H1 (cell line): Measurements from ENCODE around the gene ZNF584. TPM values are rescaled to one million over a fixed set of nuclear protein-coding genes. Genes with fewer than 3 reads are reported as not detected.

Experiments used
- ASH2L ChIP-seq: fragments of 200-600, 300-600 bp; sonication (generic); IDR thresholded peaks from one replicate; pipeline ENCODE4 v1.7.1; 2017; ENCODE audit warnings: low read length
- CREB1 ChIP-seq: IDR thresholded peaks from 2 replicates; pipeline ENCODE4 v1.6.1; 2012; ENCODE audit warnings: inconsistent platforms
- GABPA ChIP-seq: IDR thresholded peaks from 2 replicates; pipeline ENCODE4 v1.6.1; 2011; ENCODE audit warnings: mild to moderate bottlenecking, low read length, moderate library complexity, borderline replicate concordance; ENCODE audit not compliant: insufficient read depth
- JUN ChIP-seq: IDR thresholded peaks from 2 replicates; pipeline ENCODE4 v1.6.1; 2011; ENCODE audit warnings: low read depth, mild to moderate bottlenecking, improper control_type of control experiment, low read length
- MAFK ChIP-seq: IDR thresholded peaks from 2 replicates; pipeline ENCODE4 v1.6.1; 2012; ENCODE audit warnings: low read depth, mild to moderate bottlenecking, improper control_type of control experiment, low read length
- RXRA ChIP-seq: IDR thresholded peaks from 2 replicates; pipeline ENCODE4 v1.6.1; 2011; ENCODE audit warnings: low read depth, mild to moderate bottlenecking, low read length, moderate library complexity; ENCODE audit not compliant: insufficient read depth
- SUZ12 ChIP-seq: fragments of 200-600 bp; sonication (generic); IDR thresholded peaks from 2 replicates; pipeline ENCODE4 v1.6.1; 2012; ENCODE audit warnings: mild to moderate bottlenecking, inconsistent platforms, low read length, moderate library complexity, mixed read lengths
- polyA plus RNA-seq, 7 experiments: library from polyadenylated mRNA; depleted of rRNA in 3 of 7; stranded (reverse) in 5 of 7; unstranded in 2 of 7; fragments of >200 nt in 5 of 7; fragments of 200-250 nt in 2 of 7; gene quantifications; 1 replicate in 5 of 7; 2 replicates in 1 of 7; 4 replicates in 1 of 7; pipeline versions ENCODE4 v1.2.1 to v1.2.3, GENCODE V29; 2011 to 2013; ENCODE audit warnings: missing spikeins in 2 of 7, mixed read lengths in 2 of 7
- total RNA-seq: library from RNA; stranded (reverse); fragmentation: NEBNext Ultra II Directional; extraction: Animal tissue kit (Norgen Biotek cat#: 25700); gene quantifications from 2 replicates; pipeline ENCODE4 v1.2.1, GENCODE V29; 2021
- TF ChIP-seq, protein P1 (sequence below): IDR thresholded peaks from 2 replicates; pipeline ENCODE4 v1.6.1; 2011; ENCODE audit warnings: low read depth, mild to moderate bottlenecking, low read length; ENCODE audit not compliant: insufficient read depth

Gene ZNF584
- total and polyA plus RNA-seq, 2 of the 8 experiments (the other 6 are each of a cell fraction or from before 2014, with no cell fraction given), result 2.5 to 5.2 TPM

- no peak for TF ChIP-seq GABPA
- TF ChIP-seq JUN, result no peak
- TF ChIP-seq CREB1, result peak; percentile 7; the same call in 1 of the 2 replicates
- no peak for TF ChIP-seq RXRA
- TF ChIP-seq ASH2L, result peak; percentile 32
- TF ChIP-seq, protein P1, sequence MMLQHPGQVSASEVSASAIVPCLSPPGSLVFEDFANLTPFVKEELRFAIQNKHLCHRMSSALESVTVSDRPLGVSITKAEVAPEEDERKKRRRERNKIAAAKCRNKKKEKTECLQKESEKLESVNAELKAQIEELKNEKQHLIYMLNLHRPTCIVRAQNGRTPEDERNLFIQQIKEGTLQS, result no peak
- 0 out of 2 replicates have a peak, but pooled peaks have one; percentile 23 for TF ChIP-seq SUZ12
- no peak for TF ChIP-seq MAFK
- TF ChIP-seq, all 59 proteins: peak for 7
Observed at GRCh38 chr19:58395220-58395978, 13.1 kb upstream of the ZNF584 start, which contains the start of gene RNF225 (continued).
